ENCODE data around the gene ZNF620.
A peak's percentile ranks its signal among the peaks of the same experiment; 100 is the strongest.
"Not testable (repeated sequence)": the region's sequence is repeated elsewhere in the genome, so short reads cannot be mapped to it uniquely, and the experiment has no call there.

Gene ZNF620

DNA sequence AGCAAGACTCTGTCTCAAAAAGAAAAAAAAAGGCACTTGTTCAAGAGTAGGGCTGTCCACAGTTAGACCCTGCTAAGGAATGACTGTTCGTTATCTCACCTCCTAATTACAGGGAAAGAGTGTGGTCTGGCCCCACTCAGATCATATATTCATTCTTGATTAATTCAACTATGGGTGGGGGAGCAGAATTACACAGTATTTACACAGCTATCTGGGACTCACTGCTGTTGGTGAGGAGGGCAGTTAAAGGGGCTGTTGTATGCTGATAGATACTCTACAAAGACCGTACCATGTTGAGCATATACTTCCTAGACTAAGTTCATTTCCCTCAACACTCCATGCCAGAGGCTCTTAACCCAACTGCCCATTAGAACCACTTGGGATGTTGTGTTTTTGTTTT lies 3.8 kb upstream of the ZNF620 start:
- DNase-seq (ENCODE audit: low spot score): peak; percentile 65

DNA sequence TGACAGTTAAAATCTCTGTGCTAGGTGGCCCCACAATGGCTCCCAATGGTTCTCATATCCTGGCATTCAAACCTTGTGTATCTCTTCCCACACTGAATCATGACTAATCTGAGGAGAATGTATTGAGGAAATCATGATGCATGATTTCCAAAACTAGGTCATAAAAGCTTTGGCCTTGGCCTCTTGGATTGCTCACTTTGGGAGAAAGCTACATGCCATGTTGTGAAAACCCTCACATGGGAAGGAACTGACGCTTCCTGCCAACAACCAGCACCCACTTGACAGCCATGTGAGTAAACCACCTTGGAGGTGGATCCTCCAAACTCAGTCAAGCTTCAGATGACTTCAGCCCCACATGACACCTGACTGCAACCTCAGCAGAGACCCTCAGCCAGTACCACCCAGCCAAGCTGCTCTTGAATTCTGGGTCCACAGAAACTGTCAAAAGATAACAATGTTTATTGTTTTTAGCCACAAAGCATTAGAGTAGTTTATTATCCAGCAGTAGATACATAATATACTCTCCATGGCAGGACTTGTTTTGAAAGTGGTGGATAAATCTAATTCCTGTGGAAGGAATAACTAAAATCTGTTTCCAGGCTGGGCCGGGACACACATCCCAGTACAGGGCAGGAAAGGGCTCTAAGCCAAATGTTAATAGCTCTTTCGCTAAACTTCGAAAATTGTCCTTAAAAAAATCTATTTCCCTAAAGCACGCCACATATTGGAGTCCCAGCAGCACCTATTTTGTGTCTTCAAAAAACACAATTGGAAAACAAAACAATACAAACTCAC lies 1.0 kb upstream of the ZNF620 start:
- DNase-seq (ENCODE audit: low spot score): no peak

DNA sequence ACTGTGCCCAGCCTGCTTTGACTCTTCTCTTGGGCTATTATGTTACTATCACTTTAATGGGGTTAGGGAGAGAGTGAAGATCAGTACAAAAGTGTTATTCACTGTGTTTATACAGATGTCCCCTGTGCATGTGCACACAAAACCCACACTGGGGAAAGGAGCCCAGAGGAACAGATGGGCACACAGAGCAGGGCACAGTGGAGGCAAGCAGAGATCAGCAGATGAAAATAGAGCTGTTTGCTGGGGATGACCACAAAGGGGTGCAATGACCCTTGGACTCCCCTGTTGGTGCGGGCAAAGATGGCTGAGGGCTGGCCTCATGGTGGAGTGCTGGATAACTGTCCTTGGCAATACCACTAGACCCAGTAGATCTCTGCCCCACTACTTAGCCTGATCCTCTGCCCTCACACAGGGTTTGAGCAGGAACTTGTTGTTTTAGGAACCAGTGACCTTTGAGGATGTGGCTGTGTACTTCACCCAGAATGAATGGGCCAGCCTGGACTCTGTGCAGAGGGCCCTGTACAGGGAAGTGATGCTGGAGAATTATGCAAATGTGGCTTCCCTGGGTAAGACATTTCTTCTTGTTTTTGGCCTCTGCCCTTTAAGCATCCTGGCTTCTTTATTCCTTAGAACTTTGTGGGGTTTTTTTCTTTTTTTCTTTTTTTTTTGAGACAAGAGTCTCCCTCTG lies 5.3 kb downstream of the ZNF620 start:
- DNase-seq (ENCODE audit: low spot score): no peak

DNA sequence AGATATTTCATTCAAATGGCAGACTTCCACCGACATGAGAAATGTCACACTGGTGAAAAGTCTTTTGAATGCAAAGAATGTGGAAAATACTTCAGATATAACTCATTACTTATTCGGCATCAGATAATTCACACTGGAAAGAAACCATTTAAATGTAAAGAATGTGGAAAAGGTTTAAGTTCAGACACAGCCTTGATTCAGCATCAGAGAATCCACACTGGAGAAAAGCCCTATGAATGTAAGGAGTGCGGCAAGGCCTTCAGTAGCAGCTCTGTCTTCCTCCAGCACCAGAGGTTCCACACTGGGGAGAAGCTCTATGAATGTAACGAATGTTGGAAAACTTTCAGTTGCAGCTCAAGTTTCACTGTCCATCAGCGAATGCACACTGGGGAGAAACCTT lies 10.4 kb downstream of the ZNF620 start:
- DNase-seq (ENCODE audit: low spot score): no peak

DNA sequence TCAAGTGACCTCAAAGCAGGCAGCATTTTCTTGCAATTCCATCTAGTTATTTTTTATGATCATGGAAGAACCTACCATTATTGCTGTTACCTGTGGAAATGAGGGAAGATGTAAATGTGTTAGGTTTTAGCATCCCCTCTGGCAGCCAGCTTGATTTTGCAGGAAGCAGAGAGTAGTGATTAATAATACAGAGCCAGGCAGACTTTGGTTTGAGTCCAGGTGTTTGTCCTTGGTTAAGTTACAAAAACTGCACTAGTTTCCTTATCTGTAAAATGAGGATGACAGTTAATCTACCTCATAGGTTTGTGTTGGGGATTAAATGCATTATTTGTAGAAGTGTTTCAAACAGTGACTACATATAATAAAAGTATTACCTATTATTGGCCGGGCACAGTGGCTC lies 12.2 kb downstream of the ZNF620 start:
- no peak for DNase-seq (ENCODE audit: low spot score)

DNA sequence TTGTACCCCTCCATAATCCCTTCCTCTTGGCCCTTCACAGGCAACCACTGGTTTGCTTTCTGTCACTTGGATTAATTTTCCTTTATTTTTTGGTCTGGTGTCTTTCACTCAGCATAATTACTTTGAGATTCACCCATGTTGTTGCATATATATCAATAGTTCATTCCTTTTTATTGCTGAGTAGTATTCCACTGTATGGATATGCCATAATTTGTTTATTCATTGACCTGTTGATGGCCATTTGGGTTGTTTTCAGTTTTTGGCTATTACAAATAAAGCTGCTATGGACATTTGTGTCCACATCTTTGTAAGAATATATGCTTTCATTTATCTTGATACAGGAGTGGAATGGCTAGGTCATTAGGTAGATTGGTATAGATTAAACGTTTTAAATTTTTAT lies 13.0 kb downstream of the ZNF620 start:
- DNase-seq (ENCODE audit: low spot score): no peak

DNA sequence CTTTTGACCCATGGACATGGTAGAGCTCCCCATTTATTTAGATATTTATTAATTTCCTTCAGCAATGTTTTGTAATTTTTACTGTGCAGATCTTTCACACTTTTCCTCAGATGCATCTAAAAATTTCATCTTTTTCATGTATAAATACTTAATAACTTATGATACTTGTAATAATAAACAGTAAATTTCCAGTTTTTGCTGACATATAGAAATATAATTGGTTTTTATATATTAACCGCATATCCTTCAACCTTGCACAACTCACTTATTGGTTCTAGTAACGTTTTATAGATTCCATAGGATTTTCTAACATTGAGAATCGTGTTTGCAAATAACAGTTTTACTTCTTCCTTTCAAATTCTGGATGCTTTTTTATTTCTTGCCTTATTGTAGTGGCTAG lies 15.4 kb downstream of the ZNF620 start:
- no peak for DNase-seq (ENCODE audit: low spot score)

DNA sequence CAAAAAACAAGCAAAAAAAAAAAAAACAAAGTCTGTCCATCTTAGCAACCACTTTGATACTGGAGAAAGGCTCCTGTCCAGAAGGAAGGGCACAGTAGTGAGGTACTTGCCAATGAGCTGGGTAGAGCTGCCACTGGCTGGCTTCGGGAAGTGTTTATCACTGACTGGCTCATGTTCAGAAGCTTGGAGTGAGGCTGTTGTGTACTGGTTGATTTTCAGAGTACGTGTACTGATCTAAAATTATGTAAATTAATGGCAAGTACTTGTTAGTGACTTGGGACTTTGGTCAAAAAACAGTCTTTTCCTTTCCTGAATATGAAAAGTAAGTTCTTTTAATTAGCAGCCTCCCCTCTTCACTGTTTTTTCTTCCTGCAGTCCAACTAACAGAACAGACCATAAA lies 17.9 kb downstream of the ZNF620 start:
- peak; percentile 15 for DNase-seq (ENCODE audit: low spot score)

DNA sequence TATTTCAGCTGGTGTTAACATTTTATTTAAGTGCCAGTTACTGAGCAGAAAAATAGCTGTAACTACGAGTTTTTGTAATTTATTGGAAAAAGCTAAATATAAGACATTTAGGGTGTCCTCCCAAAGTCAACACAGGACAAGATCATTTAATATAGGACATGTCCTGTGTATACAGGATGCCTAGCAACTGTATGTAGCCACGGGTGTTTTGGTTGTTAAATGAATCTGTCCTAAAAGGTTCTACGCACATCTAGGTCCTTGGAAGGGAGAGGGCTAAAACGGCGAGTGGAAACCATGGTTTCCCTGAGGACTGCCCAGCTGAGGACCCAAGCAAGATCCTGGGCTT lies 18.4 kb downstream of the ZNF620 start:
- no peak for DNase-seq (ENCODE audit: low spot score)

DNA sequence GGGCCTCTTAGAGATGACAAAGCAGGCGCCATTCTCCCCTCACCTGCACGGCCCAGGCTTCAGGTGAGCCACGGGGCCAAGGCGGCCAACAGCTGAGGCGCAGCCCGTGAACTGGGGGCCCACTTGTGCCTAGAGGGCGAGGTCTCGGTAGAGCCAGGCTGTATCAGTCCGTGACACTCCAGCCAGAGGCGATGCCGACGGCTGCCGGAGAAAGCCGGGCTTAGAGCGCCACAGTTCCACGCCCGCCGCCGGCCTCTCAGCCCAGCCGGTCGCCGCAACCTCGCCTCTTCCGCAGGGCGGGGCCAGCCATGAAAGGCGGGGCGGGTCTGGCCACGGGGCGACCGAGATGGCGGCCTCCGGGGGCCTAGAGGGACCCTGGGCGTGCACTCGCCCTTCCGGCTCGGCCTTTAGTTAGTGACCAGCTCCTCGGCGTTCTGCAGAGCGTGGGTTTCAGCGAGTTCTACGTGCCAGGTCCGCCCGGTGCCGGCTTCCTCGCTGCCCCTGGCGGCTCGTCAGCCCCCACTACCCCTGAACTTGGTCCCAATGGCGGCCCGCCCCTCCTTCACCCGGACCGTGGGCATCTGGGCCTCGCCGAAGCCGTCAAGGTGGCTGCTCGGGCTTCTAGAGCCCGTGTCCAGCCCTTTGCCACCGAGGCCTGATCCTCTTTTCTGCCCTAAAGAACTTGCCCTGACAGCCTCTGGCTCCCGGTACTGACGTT lies 18.9 kb downstream of the ZNF620 start, which contains the start of gene ZNF621:
Gene ZNF621, plus strand, starts transcription at position 393 of the 718 bp plus-strand sequence. CDS start 881 bp downstream, outside the sequence.
- peak; percentile 86 for DNase-seq (ENCODE audit: low spot score)

DNA sequence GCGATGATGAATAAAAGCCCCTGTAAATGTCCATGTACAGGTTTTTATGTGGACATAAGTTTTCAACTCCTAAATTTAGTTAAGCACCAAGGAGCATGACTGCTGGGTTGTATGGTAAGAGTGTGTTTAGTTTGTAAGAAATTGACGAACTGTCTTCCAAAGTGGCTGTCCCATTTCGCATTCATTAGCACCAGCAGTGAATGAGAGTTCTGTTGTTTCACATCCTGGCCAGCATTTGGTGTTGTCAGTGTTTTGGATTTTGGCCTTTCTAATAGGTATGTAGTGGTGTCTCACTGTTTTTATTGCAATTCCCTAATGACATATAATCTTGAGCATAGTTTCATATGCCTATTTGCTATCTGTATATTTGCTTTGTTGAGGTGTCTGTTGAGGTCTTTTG lies 22.6 kb downstream of the ZNF620 start:
- DNase-seq (ENCODE audit: low spot score): no peak

DNA sequence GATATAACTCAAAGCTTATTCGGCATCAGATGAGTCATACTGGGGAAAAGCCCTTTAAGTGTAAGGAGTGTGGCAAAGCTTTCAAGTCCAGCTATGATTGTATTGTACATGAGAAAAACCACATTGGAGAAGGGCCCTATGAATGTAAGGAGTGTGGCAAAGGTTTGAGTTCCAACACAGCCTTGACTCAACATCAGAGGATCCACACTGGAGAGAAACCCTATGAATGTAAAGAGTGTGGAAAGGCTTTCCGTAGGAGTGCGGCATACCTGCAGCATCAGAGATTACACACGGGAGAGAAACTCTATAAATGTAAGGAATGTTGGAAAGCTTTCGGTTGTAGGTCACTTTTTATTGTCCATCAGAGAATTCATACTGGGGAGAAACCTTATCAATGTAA lies 26.4 kb downstream of the ZNF620 start:
- DNase-seq (ENCODE audit: low spot score): no peak

DNA sequence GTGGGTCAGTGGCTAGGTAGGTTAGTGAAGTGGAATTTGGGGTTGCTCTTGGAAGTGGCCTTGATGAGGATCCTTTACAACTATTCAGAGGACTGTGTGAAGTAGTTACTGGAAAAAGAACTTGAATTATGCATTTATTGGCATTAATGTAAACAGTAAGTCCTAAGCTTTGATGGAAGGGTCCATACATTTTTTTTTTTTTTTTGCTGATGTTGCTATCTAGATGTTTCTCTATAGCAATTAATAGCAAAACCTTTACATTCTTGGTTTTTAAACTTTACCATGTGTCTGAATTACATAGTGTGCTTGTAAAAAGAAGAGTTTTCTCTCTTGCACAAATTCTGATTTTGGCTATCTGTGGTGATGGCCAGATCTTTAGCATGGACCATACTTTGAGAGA lies 28.4 kb downstream of the ZNF620 start:
- no peak for DNase-seq (ENCODE audit: low spot score)

DNA sequence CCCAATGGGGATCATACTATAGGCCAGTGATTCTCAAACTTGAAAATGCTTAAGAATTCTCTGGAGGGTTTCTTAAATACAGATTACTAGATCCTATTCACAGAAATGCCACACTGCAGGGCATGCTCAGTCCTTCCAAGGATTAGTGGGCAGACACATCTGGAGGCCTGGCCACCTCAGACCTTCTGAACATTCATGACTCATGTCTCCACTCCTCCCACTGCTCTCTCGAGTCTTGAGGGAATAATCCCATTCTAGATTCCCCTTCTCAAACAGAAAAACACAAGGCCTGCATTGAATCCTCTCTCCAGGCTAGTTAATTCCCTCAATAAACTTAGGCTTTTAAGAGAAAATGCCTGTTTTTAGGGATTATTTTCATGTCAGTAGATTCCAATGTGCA lies 41.0 kb downstream of the ZNF620 start:
- DNase-seq (ENCODE audit: low spot score): no peak

DNA sequence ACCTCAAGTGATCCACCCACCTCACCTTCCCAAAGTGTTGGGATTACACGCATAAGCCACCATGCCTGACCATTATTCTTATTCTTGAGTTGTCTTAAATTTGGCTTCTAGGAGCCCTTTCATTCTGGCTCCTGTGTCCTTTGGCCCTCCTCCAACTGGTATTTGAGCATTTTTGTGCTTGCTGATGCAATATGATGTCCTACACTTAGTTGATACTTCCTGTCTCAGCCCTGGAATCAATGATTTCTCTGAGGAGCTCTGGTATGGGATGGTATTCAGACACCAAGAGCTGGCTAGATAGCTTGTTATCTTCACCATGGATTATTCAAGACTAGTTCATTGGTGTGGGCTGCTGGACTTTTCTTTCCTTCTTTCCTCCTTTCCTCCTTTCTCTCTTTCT lies 44.3 kb downstream of the ZNF620 start:
- DNase-seq (ENCODE audit: low spot score): no peak

DNA sequence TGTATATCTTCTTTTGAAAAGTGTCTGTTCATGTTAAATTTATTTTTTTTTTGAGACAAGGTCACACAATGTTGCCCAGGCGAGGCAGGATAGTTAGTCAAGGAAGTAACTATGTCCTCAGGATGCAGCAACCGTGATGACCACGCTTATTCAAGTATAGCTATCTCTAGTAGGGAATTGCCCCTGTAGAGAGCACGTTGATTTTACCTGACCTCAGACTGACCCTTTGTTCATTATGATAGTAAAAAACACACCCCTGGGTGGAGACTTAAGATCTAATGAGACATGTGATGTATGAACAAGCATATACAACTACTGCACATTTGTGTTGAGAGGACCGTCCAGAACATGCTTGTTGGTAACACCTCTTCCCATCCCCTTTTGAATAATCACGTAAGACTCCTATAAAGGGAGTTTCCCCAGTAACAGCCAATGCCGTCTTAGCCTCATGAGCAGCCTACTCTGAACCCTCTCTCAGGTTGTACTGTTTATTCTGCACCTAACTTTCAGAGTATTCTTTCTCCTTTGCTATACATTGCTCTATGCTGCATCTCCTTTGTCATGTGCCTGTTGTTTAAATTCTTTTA lies 51.8 kb downstream of the ZNF620 start:
- no peak for DNase-seq (ENCODE audit: low spot score)

DNA sequence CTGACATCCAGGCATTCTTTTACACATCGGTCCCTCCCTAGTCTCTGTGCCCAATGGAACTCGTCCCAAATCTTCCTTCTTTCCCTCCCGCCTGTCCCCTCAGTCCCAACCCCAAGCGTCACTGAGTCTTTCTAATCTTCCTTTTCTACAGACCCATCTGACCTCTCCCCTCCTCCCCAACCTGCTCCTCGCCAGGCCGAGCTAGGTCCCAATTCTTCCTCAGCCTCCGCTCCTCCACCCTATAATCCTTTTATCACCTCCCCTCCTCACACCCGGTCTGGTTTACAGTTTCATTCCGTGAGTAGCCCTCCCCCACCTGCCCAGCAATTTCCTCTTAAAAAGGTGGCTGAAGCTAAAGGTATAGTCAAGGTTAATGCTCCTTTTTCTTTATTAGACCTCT lies 56.6 kb downstream of the ZNF620 start:
- DNase-seq (ENCODE audit: low spot score): not testable (repeated sequence)

DNA sequence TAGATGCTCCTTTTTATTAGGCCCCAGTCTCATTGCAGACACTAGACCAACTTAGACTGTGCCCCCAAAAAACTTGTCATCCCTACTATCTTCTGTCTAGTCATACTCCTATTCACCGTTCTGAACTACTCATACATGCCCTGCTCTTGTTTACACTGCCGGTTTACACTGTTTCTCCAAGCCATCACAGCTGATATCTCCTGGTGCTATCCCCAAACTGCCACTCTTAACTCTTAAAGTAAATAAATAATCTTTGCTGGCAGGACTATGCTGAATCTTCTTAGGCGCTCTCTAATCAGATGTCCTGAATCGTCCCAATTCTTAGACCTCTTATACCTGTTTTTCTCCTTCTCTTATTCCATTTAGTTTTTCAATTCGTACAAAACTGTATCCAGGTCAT lies 59.8 kb downstream of the ZNF620 start:
- DNase-seq (ENCODE audit: low spot score): not testable (repeated sequence)

DNA sequence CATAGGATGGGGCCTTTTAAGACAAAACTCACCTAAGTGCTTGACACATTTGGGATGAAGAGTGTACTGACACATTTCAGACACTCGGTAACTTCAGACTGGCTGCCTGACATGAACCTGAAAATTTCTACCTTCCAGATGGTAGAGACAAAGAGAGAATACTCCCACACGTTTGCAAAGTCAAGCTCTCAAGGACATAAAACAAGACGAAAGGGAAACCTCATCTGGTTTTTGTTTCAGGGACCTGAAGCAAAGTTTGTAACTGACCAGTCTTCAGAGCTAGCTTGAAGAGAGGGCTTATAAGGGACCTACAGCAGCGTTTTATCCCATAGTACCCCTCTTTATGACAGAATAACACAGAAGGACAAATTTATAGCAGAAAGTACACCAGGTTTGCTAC lies 60.9 kb downstream of the ZNF620 start:
- no peak for DNase-seq (ENCODE audit: low spot score)
